PFSK-1 (cell line): ENCODE measurements around the gene GP5.

Experiments used
- POLR2AphosphoS5 ChIP-seq: IDR thresholded peaks from 2 replicates; pipeline ENCODE4 v1.6.1; 2012; ENCODE audit warnings: low read depth, mild to moderate bottlenecking, control low read depth, low read length, moderate library complexity
- REST ChIP-seq, 2 experiments: IDR thresholded peaks; 2 replicates each; pipeline versions ENCODE4 v1.6.1 to v1.8.0; 2011 to 2012; ENCODE audit warnings: low read depth in 2 of 2, low read length in 2 of 2, control low read depth in 1 of 2, inconsistent platforms in 1 of 2, mild to moderate bottlenecking in 1 of 2, moderate library complexity in 1 of 2; ENCODE audit not compliant: insufficient read depth in 1 of 2
- SIN3A ChIP-seq: IDR thresholded peaks from 2 replicates; pipeline ENCODE4 v1.6.1; 2012; ENCODE audit warnings: mild to moderate bottlenecking, low read length, moderate library complexity, borderline replicate concordance; ENCODE audit not compliant: insufficient read depth

- no peak for TF ChIP-seq REST (IDR thresholded peaks at IDR 0.05; ENCODE audit: insufficient read depth in 1 of 2, low read depth in 2 of 2, low read length in 2 of 2)
- TF ChIP-seq SIN3A: no peak
- no peak for TF ChIP-seq POLR2AphosphoS5
Observed at GRCh38 chr3:194407423-194407822, 8.4 kb upstream of the GP5 start.
